HepG2 (cell line): ENCODE results near the gene SLC7A11. TPM values are rescaled to one million over a fixed set of nuclear protein-coding genes. Genes with fewer than 3 reads are reported as not detected.

Source experiments
- AKAP8 ChIP-seq: sonication (generic); formaldehyde crosslinking; IDR thresholded peaks from 2 replicates; pipeline ENCODE4 v1.5.1; 2020; ENCODE audit warnings: mild to moderate bottlenecking, missing genetic modification reagents
- GFI1 ChIP-seq: sonication (generic); formaldehyde crosslinking; IDR thresholded peaks from 2 replicates; pipeline ENCODE4 v1.5.0; 2020; ENCODE audit warnings: missing genetic modification reagents, mild to moderate bottlenecking, borderline replicate concordance
- HMGXB4 ChIP-seq, 2 experiments: sonication (generic) in 1 of 2; formaldehyde crosslinking in 1 of 2; IDR thresholded peaks; 2 replicates each; pipeline versions ENCODE4 v1.4.0 to v1.6.1; 2018 to 2020; ENCODE audit warnings: missing genetic modification reagents in 2 of 2, borderline replicate concordance in 1 of 2, low read depth in 1 of 2, mild to moderate bottlenecking in 1 of 2, missing biosample characterization in 1 of 2
- HOXA9 ChIP-seq: sonication (generic); formaldehyde crosslinking; IDR thresholded peaks from 2 replicates; pipeline ENCODE4 v1.8.1; 2022; ENCODE audit warnings: missing genetic modification reagents, mild to moderate bottlenecking, moderate library complexity, borderline replicate concordance
- MAF1 ChIP-seq: sonication (generic); formaldehyde crosslinking; IDR thresholded peaks from 2 replicates; pipeline ENCODE4 v1.5.0; 2020; ENCODE audit warnings: missing genetic modification reagents, borderline replicate concordance
- PHF8 ChIP-seq: sonication (generic); formaldehyde crosslinking; IDR thresholded peaks from 2 replicates; pipeline ENCODE4 v1.5.0; 2020; ENCODE audit warnings: missing genetic modification reagents
- REXO4 ChIP-seq: sonication (generic); formaldehyde crosslinking; IDR thresholded peaks from 2 replicates; pipeline ENCODE4 v1.8.0; 2022; ENCODE audit warnings: missing genetic modification reagents, mild to moderate bottlenecking, borderline replicate concordance
- RFXAP ChIP-seq: sonication (generic); formaldehyde crosslinking; IDR thresholded peaks from 2 replicates; pipeline ENCODE4 v1.4.0; 2020; ENCODE audit warnings: missing genetic modification reagents, borderline replicate concordance
- SMYD3 ChIP-seq: sonication (generic); formaldehyde crosslinking; IDR thresholded peaks from 2 replicates; pipeline ENCODE4 v1.8.1; 2023; ENCODE audit warnings: mild to moderate bottlenecking, missing genetic modification reagents
- SOX13 ChIP-seq, 3 experiments: fragments of 450-650 bp in 1 of 3; sonication (generic) in 1 of 3; formaldehyde crosslinking in 1 of 3; IDR thresholded peaks in 2 of 3; conservative IDR thresholded peaks in 1 of 3; 2 replicates each; pipeline versions ENCODE4 v1.5.0 to v1.6.1; 2016 to 2020; ENCODE audit warnings: antibody characterized with exemption in 1 of 3, mild to moderate bottlenecking in 1 of 3, missing compliant biosample characterization in 1 of 3, missing genetic modification reagents in 1 of 3, moderate library complexity in 1 of 3
- SP2 ChIP-seq: sonication (generic); formaldehyde crosslinking; IDR thresholded peaks from 2 replicates; pipeline ENCODE4 v1.5.1; 2020; ENCODE audit warnings: mild to moderate bottlenecking, missing genetic modification reagents
- ZMYM2 ChIP-seq: sonication (generic); formaldehyde crosslinking; IDR thresholded peaks from 2 replicates; pipeline ENCODE4 v1.8.0; 2022; ENCODE audit warnings: mild to moderate bottlenecking, missing genetic modification reagents
- ZNF207 ChIP-seq: fragments of 450-650 bp; IDR thresholded peaks from 2 replicates; pipeline ENCODE4 v1.6.1; 2016; ENCODE audit warnings: antibody characterized with exemption, borderline replicate concordance
- ZNF235 ChIP-seq: sonication (generic); formaldehyde crosslinking; IDR thresholded peaks from 2 replicates; pipeline ENCODE4 v1.8.1; 2023; ENCODE audit warnings: mild to moderate bottlenecking, missing genetic modification reagents, borderline replicate concordance
- ZNF772 ChIP-seq: sonication (generic); formaldehyde crosslinking; IDR thresholded peaks from 2 replicates; pipeline ENCODE4 v1.5.0; 2020; ENCODE audit warnings: mild to moderate bottlenecking, missing genetic modification reagents
- polyA plus RNA-seq, 8 experiments: library from polyadenylated mRNA; depleted of rRNA in 3 of 8; stranded (reverse) in 7 of 8; unstranded in 1 of 8; fragments of >200 nt; fragmentation: Illumina TruSeq in 4 of 8; extraction: Trizol in 4 of 8; gene quantifications; 2 replicates each; pipeline versions ENCODE4 v1.2.1 to v1.2.3, GENCODE V29; 2011 to 2016; ENCODE audit warnings: low read depth in 4 of 8, missing spikeins in 1 of 8, mixed read lengths in 1 of 8; ENCODE audit not compliant: insufficient read depth in 1 of 8
- total RNA-seq, 5 experiments: library from RNA; depleted of rRNA; stranded (reverse); fragments of >200 nt; fragmentation: Illumina TruSeq; extraction: Trizol; gene quantifications; 2 replicates each; pipeline ENCODE4 v1.2.3, GENCODE V29; 2016; ENCODE audit warnings: low read depth in 1 of 5
- TF ChIP-seq, protein P1 (sequence below): sonication (generic); formaldehyde crosslinking; IDR thresholded peaks from 2 replicates; pipeline ENCODE4 v1.5.1; 2020; ENCODE audit warnings: mild to moderate bottlenecking, missing genetic modification reagents, borderline replicate concordance
- TF ChIP-seq, protein P2 (sequence below): sonication (generic); formaldehyde crosslinking; IDR thresholded peaks from 2 replicates; pipeline ENCODE4 v1.4.0; 2020; ENCODE audit warnings: missing genetic modification reagents

SLC7A11 gene
- total and polyA plus RNA-seq, 2 of the 13 experiments (the other 11 are each of a cell fraction or from before 2014, with no cell fraction given): 15.7 to 17.5 TPM

DNA sequence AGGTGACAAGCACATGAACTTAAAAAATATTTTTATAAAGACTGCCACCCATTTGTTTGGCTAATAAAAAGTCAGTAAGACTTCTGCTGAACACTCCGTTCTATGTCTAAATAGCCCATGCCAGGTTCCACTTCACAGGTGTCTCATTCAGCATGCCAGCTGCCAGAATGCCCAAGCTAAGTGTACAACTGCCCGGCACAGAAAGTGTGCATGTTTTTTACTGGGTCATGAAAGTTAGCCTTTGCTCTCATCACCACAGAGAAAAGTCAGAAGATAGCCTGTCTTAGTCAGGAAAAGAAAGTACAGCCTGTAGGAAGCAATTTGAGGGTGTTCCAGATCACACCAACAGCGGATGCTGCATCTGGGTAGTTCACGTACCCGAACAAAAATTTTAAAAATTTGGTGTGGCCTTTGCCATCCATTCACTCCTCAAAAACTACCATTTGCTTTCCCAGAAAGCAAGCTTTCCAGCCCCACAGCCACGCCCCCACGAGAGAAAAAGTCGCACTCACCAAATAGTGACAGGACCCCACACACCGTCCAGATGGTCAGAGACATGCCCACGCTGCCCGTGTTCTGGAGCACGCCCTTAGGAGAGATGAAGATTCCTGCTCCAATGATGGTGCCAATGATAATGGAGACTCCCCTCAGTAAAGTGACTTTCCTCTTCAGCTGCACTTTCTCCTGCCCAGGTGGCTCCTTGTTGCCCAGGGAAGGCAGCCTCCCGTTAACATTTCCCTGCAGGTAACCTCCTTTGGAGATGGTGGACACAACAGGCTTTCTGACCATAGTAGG, 671 bp downstream of the SLC7A11 start (continued):
- TF ChIP-seq SOX13 (IDR thresholded peaks at IDR 0.05) (no peak), SOX13 (CRISPR knock-in tag; conservative IDR thresholded peaks at IDR 0.05 in 1 of 2, IDR thresholded peaks at IDR 0.05 in 1 of 2) (no peak), REXO4 (CRISPR knock-in tag) (no peak), ZNF235 (CRISPR knock-in tag) (no peak), GFI1 (CRISPR knock-in tag) (0 out of 2 replicates have a peak, but pooled peaks have one; percentile 25), SMYD3 (no peak), SP2 (CRISPR knock-in tag) (no peak), HOXA9 (CRISPR knock-in tag) (no peak), ZNF207 (no peak), MAF1 (CRISPR knock-in tag) (no peak), HMGXB4 (CRISPR knock-in tag; IDR thresholded peaks at IDR 0.05; ENCODE audit: borderline replicate concordance in 1 of 2, low read depth in 1 of 2) (no peak), ZNF772 (CRISPR knock-in tag) (no peak), AKAP8 (CRISPR knock-in tag) (no peak), RFXAP (CRISPR knock-in tag) (no peak), PHF8 (CRISPR knock-in tag) (0 out of 2 replicates have a peak, but pooled peaks have one; percentile 7), ZMYM2 (CRISPR knock-in tag) (no peak)
- TF ChIP-seq, protein P1, sequence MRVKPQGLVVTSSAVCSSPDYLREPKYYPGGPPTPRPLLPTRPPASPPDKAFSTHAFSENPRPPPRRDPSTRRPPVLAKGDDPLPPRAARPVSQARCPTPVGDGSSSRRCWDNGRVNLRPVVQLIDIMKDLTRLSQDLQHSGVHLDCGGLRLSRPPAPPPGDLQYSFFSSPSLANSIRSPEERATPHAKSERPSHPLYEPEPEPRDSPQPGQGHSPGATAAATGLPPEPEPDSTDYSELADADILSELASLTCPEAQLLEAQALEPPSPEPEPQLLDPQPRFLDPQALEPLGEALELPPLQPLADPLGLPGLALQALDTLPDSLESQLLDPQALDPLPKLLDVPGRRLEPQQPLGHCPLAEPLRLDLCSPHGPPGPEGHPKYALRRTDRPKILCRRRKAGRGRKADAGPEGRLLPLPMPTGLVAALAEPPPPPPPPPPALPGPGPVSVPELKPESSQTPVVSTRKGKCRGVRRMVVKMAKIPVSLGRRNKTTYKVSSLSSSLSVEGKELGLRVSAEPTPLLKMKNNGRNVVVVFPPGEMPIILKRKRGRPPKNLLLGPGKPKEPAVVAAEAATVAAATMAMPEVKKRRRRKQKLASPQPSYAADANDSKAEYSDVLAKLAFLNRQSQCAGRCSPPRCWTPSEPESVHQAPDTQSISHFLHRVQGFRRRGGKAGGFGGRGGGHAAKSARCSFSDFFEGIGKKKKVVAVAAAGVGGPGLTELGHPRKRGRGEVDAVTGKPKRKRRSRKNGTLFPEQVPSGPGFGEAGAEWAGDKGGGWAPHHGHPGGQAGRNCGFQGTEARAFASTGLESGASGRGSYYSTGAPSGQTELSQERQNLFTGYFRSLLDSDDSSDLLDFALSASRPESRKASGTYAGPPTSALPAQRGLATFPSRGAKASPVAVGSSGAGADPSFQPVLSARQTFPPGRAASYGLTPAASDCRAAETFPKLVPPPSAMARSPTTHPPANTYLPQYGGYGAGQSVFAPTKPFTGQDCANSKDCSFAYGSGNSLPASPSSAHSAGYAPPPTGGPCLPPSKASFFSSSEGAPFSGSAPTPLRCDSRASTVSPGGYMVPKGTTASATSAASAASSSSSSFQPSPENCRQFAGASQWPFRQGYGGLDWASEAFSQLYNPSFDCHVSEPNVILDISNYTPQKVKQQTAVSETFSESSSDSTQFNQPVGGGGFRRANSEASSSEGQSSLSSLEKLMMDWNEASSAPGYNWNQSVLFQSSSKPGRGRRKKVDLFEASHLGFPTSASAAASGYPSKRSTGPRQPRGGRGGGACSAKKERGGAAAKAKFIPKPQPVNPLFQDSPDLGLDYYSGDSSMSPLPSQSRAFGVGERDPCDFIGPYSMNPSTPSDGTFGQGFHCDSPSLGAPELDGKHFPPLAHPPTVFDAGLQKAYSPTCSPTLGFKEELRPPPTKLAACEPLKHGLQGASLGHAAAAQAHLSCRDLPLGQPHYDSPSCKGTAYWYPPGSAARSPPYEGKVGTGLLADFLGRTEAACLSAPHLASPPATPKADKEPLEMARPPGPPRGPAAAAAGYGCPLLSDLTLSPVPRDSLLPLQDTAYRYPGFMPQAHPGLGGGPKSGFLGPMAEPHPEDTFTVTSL: no peak
- TF ChIP-seq, protein P2, sequence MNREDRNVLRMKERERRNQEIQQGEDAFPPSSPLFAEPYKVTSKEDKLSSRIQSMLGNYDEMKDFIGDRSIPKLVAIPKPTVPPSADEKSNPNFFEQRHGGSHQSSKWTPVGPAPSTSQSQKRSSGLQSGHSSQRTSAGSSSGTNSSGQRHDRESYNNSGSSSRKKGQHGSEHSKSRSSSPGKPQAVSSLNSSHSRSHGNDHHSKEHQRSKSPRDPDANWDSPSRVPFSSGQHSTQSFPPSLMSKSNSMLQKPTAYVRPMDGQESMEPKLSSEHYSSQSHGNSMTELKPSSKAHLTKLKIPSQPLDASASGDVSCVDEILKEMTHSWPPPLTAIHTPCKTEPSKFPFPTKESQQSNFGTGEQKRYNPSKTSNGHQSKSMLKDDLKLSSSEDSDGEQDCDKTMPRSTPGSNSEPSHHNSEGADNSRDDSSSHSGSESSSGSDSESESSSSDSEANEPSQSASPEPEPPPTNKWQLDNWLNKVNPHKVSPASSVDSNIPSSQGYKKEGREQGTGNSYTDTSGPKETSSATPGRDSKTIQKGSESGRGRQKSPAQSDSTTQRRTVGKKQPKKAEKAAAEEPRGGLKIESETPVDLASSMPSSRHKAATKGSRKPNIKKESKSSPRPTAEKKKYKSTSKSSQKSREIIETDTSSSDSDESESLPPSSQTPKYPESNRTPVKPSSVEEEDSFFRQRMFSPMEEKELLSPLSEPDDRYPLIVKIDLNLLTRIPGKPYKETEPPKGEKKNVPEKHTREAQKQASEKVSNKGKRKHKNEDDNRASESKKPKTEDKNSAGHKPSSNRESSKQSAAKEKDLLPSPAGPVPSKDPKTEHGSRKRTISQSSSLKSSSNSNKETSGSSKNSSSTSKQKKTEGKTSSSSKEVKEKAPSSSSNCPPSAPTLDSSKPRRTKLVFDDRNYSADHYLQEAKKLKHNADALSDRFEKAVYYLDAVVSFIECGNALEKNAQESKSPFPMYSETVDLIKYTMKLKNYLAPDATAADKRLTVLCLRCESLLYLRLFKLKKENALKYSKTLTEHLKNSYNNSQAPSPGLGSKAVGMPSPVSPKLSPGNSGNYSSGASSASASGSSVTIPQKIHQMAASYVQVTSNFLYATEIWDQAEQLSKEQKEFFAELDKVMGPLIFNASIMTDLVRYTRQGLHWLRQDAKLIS: no peak
